GM19438 (cell line): ENCODE measurements around the gene STAT6.
A peak's percentile ranks its signal among the peaks of the same experiment; 100 is the strongest.
"Not testable (repeated sequence)": the region's sequence is repeated elsewhere in the genome, so short reads cannot be mapped to it uniquely, and the experiment has no call there.

Experiments used
- ATAC-seq: cut with Tn5 transposase; IDR thresholded peaks from one replicate; pipeline ENCODE4 v1.9.1; 2021; ENCODE audit warnings: low read depth; ENCODE audit not compliant: unreplicated experiment

The STAT6 gene

DNA sequence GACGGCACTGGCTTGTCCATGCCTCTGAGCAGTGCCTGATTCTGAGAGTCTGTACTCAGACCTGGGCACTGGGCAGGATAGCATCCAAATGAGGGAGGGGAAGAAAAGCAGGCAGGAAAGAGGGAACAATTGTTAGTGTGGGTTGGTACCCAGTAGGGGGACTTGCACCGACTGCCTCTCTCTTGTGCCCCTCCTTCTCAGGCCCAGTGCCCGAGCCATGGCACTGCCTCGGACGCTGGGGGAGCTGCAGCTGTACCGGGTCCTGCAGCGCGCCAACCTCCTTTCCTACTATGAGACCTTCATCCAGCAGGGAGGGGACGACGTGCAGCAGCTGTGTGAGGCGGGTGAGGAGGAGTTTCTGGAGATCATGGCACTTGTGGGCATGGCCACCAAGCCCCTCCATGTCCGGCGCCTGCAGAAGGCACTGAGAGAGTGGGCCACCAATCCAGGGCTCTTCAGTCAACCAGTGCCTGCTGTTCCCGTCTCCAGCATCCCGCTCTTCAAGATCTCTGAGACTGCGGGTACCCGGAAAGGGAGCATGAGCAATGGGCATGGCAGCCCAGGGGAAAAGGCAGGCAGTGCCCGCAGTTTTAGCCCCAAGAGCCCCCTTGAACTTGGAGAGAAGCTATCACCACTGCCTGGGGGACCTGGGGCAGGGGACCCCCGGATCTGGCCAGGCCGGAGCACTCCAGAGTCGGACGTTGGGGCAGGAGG is 20.1 kb downstream of the STAT6 start:
- no peak for ATAC-seq

DNA sequence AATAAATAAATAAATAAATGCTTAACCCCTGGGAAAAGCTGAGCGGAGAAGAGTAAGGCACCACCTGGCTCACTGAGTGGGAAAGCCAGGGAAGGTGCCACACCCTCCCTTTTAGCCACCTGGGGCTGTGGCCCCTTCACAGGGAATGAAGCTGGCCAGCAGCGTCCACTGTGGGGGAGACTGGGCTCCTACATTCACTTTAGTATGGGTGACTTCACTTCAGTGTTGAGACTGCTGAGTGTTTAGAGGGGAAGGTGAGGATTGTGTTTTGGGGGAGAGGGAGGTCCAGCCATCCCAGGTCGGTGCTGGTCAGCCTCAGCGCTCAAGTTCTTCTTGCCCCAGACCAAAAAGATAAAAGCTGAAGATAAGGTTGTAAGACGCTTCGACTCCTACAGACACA is 20.7 kb downstream of the STAT6 start:
- ATAC-seq: no peak

- no peak for ATAC-seq
Observed at GRCh38 chr12:57089271-57090245, 21.6 kb downstream of the STAT6 start.

GRCh38 chr12:57088354-57089270 is 22.6 kb downstream of the STAT6 start, which contains the start of gene NAB2:
TSS of gene NAB2 (plus strand) at chr12:57089114. CDS start at chr12:57089272, 158 bp downstream.
- ATAC-seq: peak; percentile 52

- peak; percentile 35 for ATAC-seq
Observed at GRCh38 chr12:57087691-57088353, 23.3 kb downstream of the STAT6 start.

DNA sequence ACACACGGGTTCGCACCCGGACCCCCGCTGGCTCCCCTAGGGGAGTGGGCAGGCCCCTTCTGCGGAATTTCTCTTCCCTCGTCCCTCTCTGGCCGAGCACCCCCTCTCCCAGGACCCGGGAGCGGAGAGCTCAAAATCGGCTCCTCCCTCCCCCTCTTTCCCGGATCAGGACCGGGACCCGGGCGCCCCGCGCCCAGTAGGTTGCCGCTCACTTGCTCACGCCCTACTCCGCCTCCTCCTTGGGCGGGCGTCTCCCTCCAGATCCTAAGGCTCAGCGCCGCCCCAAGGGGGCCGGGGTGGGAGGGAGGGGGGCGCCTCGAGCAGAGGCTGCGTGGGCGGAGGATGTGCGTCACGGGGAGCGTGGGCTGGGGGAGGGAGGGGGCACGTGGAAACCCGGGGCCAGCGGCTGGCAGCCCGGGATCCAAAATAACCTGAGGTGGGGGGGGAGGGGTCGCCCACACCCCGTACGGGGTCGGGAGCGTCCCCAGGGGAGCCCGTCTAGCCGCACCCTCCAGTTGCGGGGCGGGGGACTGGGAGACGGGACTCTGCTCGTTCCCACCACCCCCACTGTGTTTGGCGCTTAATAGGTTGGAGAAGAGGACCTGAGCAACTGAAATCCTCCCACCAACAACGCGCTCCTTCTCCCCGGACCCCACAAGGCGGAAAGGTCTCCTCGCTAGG is 24.0 kb downstream of the STAT6 start:
- ATAC-seq: peak; percentile 33

- no peak for ATAC-seq
Observed at GRCh38 chr12:57086493-57087009, 24.6 kb downstream of the STAT6 start.

GRCh38 chr12:57085999-57086492 is 25.1 kb downstream of the STAT6 start:
- ATAC-seq: no peak

- no peak for ATAC-seq
Observed at GRCh38 chr12:57080855-57081254, 30.3 kb downstream of the STAT6 start.

DNA sequence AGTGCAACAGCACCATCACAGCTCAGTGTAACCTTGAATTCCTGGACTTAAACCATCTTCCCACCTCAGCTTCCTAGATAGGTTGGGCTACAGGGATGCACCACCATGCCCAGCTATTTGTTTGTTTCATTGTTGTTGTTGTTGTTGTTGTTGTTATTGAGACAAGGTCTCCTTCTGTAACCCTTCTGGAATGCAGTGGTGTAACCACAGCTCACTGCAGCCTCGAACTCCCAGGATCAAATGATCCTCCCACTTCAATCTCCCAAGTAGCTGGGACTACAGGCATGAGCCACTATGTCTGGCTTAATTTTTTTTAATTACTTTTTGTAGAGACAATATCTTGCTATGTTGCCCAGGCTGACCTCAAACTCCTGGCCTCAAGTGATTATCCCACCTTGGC is 31.3 kb downstream of the STAT6 start:
- ATAC-seq: no peak

DNA sequence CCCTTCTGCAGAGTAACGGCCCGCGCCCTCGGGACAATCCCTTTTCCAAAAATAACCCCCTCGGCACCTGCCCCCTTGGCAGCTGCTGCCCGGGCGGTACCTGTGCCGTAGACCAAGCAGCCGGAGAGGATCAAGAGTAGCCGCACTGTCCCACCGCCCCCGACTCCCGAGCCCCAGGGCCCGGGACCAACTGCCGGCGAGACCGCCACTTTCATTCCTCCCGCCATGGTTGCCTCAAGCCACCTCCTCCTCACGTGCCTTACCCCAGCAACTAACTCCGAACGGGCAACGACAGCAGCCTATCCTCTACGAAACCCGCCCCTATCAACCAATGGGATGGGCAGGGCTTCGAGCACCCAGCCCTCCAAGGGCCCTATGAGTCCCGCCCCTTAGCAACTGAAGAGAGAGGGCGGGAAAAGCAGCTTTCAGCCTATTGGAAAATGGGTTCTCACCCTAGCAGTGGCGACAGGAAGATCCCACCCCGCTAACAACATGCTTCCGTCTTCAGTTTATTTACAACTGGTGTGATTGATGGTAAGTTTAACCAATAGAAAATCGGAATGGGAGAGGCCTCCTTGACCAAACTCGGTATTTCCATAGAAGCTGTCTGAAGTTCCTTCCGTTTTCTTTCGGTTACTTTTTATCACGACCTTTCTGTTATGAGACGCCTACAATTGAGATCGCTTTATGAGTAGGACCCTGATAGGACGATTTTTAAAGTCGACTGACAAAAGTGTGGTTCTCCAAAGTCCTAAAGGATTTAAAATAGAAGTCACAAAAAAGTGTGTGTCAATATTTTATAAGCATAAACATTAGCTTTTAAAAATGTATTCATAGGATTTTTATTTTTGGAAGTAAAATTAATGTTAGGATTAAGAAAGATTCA is 32.4 kb downstream of the STAT6 start, which contains the start of gene NEMP1:
NEMP1 (minus strand) TSS at position 273 of the 886 bp plus-strand sequence; CDS start at position 227, 46 bp downstream.
- ATAC-seq: peak; percentile 97

- ATAC-seq: not testable (repeated sequence)
Observed at GRCh38 chr12:57073566-57074450, 37.4 kb downstream of the STAT6 start.

GRCh38 chr12:57072661-57073060 is 38.5 kb downstream of the STAT6 start:
- ATAC-seq: no peak

DNA sequence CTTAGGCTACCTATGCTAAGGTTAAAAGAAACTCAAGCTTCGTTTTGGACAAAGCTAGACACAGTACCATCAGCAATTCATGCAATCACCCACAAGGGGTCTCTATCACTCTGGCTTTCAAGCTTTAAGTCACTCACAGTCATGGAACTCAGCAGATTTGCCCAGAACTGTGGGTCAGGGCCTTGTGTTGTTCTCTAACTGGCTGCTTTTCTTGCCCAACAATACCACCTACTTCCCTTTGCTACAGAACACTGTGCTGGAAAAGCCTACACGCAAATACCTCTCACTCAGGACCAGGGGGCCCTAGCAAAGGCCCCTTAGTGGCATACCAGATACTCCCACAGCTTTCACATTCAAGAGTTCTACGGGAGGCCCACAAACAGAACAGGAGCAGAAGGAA is 41.6 kb downstream of the STAT6 start:
- no peak for ATAC-seq

- ATAC-seq: no peak
Observed at GRCh38 chr12:57066245-57066644, 44.9 kb downstream of the STAT6 start.

GRCh38 chr12:57063991-57064685 is 47.0 kb downstream of the STAT6 start:
- no peak for ATAC-seq
